ENCODE measurements around the gene RAD51B. TPM values are rescaled to one million over a fixed set of nuclear protein-coding genes. Genes with fewer than 3 reads are reported as not detected.

RAD51B gene
- total RNA-seq, 1 experiment from 2014 or later = 10.8 TPM

GRCh38 chr14:68386950-68387779 lies 567.6 kb downstream of the RAD51B start:
- CTCF ChIA-PET = interaction anchor here (0.6 kb wide), 1 partner anchor 569 kb away, joined by 3 read pairs; no protein-coding TSS in a partner anchor

GRCh38 chr14:68389943-68390342 lies 570.4 kb downstream of the RAD51B start:
- Histone ChIP-seq H3K4me3 (ENCODE audit: low read length) (no peak overlapping the region), H4K20me1 (ENCODE audit: low read length) (no peaks in the 10 kb centered on the region), H3K79me2 (ENCODE audit: low read length) (no peaks in the 10 kb centered on the region), H3K9ac (ENCODE audit: low read length) (no peak overlapping the region), H3F3A (ENCODE audit: low read length, unreplicated experiment) (no peaks in the 10 kb centered on the region), H3K9me2 (replicated peaks; ENCODE audit: low read length) (no peaks in the 10 kb centered on the region), H3K27ac (ENCODE audit: low read length) (no peak overlapping the region), H3K4me1 (ENCODE audit: insufficient read depth, low read length) (no peaks in the 10 kb centered on the region), H3K27me3 (ENCODE audit: low read length) (no peaks in the 10 kb centered on the region), H3K36me3 (ENCODE audit: low read depth, low read length) (no peaks in the 10 kb centered on the region), H3K4me2 (ENCODE audit: low read length) (no peak overlapping the region), H3K9me3 (ENCODE audit: low read length) (no peaks in the 10 kb centered on the region), H2AFZ (ENCODE audit: low read length) (no peak overlapping the region)
- intact Hi-C loops (cut with micrococcal nuclease) = no loop called here
- TF ChIP-seq EZH2 (IDR thresholded peaks at IDR 0.05; ENCODE audit: low read length, unreplicated experiment) = no peak
- no peak for TF ChIP-seq CTCF (conservative IDR thresholded peaks at IDR 0.05; ENCODE audit: low read depth, low read length)
- TF ChIP-seq EZH2phosphoT487 (IDR thresholded peaks at IDR 0.05; ENCODE audit: borderline replicate concordance, low read length) = no peak
- ATAC-seq (no peak), DNase-seq (no peak)
- ChIA-PET POLR2A (ENCODE audit: unreplicated experiment) (no interaction called here), CTCF (interaction anchor here (0.7 kb wide), 1 partner anchor 1195 kb away, joined by 3 read pairs; no protein-coding TSS in a partner anchor)
- BruUV-seq (replicated peaks) = no TSS peak

More at GRCh38 chr14:68386950-68387779, 567.6 kb downstream of the RAD51B start:
- TF ChIP-seq EZH2phosphoT487 (IDR thresholded peaks at IDR 0.05; ENCODE audit: borderline replicate concordance, low read length) (no peak), EZH2 (IDR thresholded peaks at IDR 0.05; ENCODE audit: low read length, unreplicated experiment) (no peak), CTCF (conservative IDR thresholded peaks at IDR 0.05; ENCODE audit: low read depth, low read length) (no peak)
- no TSS peak for BruUV-seq (replicated peaks)
- no peak overlapping the region for H3K4me2 ChIP-seq (ENCODE audit: low read length)
- no peaks in the 10 kb centered on the region for H3K36me3 ChIP-seq (ENCODE audit: low read depth, low read length)
- ATAC-seq (no peak), DNase-seq (no peak)
- H3K79me2 ChIP-seq (ENCODE audit: low read length) = no peaks in the 10 kb centered on the region
- H2AFZ ChIP-seq (ENCODE audit: low read length) = no peak overlapping the region
- intact Hi-C loops (cut with micrococcal nuclease) = no loop called here
- H3K9ac ChIP-seq (ENCODE audit: low read length) = no peak overlapping the region
- H4K20me1 ChIP-seq (ENCODE audit: low read length) = no peaks in the 10 kb centered on the region
- H3K27ac ChIP-seq (ENCODE audit: low read length) = no peak overlapping the region
- no peaks in the 10 kb centered on the region for H3F3A ChIP-seq (ENCODE audit: low read length, unreplicated experiment)
- POLR2A ChIA-PET (ENCODE audit: unreplicated experiment) = no interaction called here
- no peaks in the 10 kb centered on the region for H3K27me3 ChIP-seq (ENCODE audit: low read length)
- H3K4me1 ChIP-seq (ENCODE audit: insufficient read depth, low read length) = peaks cover 9% of the 10 kb centered on the region; the same call in 1 of the 2 replicates
- H3K9me2 ChIP-seq (replicated peaks; ENCODE audit: low read length) = no peaks in the 10 kb centered on the region
- H3K4me3 ChIP-seq (ENCODE audit: low read length) = no peak overlapping the region
- H3K9me3 ChIP-seq (ENCODE audit: low read length) = no peaks in the 10 kb centered on the region

GRCh38 chr14:68390741-68391140 lies 571.2 kb downstream of the RAD51B start:
- ATAC-seq = no peak
- POLR2A ChIA-PET (ENCODE audit: unreplicated experiment) = no interaction called here
- H3K27me3 ChIP-seq (ENCODE audit: low read length) = no peaks in the 10 kb centered on the region

More at GRCh38 chr14:68390741-68391140, 571.2 kb downstream of the RAD51B start:
- Histone ChIP-seq H3K4me3 (ENCODE audit: low read length) (no peak overlapping the region), H3K4me1 (ENCODE audit: insufficient read depth, low read length) (no peaks in the 10 kb centered on the region), H3K9me2 (replicated peaks; ENCODE audit: low read length) (no peaks in the 10 kb centered on the region), H3K9ac (ENCODE audit: low read length) (no peak overlapping the region), H4K20me1 (ENCODE audit: low read length) (no peaks in the 10 kb centered on the region), H3K9me3 (ENCODE audit: low read length) (no peaks in the 10 kb centered on the region), H3K27ac (ENCODE audit: low read length) (no peak overlapping the region), H3K4me2 (ENCODE audit: low read length) (no peak overlapping the region), H3K36me3 (ENCODE audit: low read depth, low read length) (no peaks in the 10 kb centered on the region), H3F3A (ENCODE audit: low read length, unreplicated experiment) (no peaks in the 10 kb centered on the region), H2AFZ (ENCODE audit: low read length) (no peak overlapping the region), H3K79me2 (ENCODE audit: low read length) (no peaks in the 10 kb centered on the region)
- CTCF ChIA-PET = no interaction called here
- no peak for DNase-seq
- intact Hi-C loops (cut with micrococcal nuclease) = no loop called here
- no TSS peak for BruUV-seq (replicated peaks)
- no peak for TF ChIP-seq EZH2 (IDR thresholded peaks at IDR 0.05; ENCODE audit: low read length, unreplicated experiment)
- TF ChIP-seq EZH2phosphoT487 (IDR thresholded peaks at IDR 0.05; ENCODE audit: borderline replicate concordance, low read length) = no peak
- TF ChIP-seq CTCF (conservative IDR thresholded peaks at IDR 0.05; ENCODE audit: low read depth, low read length) = no peak

Measured in PC-3 (cell line).